ENCODE data around the gene RIMBP2.

DNA sequence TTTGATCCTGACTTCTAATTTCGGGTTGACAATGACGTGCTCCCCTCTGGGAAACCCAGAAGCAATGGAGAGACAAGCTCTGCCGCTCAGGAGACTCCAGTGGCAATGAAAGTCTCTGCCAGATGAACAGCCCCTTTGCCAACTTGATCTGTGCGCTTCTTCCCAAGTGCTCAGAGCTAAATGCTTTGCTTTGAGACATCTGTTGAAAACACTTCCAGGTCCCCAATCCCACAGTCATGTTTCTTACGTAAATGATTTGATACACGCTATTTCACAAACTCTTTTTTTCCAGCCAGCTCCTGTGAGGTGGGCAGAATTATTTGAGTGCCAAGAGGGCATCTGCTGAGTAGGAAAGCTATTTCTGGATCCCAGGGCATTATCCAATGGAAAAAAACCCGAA lies 147.6 kb downstream of the RIMBP2 start:
- TF ChIP-seq, protein P1, sequence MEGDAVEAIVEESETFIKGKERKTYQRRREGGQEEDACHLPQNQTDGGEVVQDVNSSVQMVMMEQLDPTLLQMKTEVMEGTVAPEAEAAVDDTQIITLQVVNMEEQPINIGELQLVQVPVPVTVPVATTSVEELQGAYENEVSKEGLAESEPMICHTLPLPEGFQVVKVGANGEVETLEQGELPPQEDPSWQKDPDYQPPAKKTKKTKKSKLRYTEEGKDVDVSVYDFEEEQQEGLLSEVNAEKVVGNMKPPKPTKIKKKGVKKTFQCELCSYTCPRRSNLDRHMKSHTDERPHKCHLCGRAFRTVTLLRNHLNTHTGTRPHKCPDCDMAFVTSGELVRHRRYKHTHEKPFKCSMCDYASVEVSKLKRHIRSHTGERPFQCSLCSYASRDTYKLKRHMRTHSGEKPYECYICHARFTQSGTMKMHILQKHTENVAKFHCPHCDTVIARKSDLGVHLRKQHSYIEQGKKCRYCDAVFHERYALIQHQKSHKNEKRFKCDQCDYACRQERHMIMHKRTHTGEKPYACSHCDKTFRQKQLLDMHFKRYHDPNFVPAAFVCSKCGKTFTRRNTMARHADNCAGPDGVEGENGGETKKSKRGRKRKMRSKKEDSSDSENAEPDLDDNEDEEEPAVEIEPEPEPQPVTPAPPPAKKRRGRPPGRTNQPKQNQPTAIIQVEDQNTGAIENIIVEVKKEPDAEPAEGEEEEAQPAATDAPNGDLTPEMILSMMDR (IDR thresholded peaks at IDR 0.05; ENCODE audit: borderline replicate concordance, extremely low read depth, low read length, poor library complexity, severe bottlenecking) = no peak
- TF ChIP-seq EZH2 (IDR thresholded peaks at IDR 0.05; ENCODE audit: borderline replicate concordance, low read depth, low read length, severe bottlenecking) = no peak
